HG02852 (cell line): Measurements from ENCODE around the gene DYNC1I1.

Experiments used
- ATAC-seq: cut with Tn5 transposase; IDR thresholded peaks from one replicate; pipeline ENCODE4 v1.9.1; 2021; ENCODE audit warnings: mild to moderate bottlenecking, moderate library complexity; ENCODE audit not compliant: unreplicated experiment

Gene DYNC1I1

DNA sequence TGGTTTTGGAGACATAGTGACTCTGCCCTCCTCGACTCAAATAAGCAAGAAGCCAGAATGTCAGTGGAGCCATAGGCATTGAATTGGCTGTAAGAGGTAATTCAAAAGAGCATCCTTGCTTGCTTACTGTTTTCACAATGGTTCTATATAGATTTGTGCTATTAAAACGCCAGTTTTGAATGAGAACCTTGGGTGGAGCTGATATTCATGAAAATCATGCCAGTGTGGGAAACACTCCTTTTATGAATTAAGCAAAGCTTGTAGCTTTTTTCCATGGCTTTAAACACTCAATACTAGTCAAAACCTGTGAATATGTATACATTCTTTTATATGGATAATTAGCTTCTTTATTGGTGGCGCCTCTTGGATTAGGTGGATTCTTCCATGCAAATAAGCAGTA is 297.0 kb downstream of the DYNC1I1 start:
- ATAC-seq, result no peak

DNA sequence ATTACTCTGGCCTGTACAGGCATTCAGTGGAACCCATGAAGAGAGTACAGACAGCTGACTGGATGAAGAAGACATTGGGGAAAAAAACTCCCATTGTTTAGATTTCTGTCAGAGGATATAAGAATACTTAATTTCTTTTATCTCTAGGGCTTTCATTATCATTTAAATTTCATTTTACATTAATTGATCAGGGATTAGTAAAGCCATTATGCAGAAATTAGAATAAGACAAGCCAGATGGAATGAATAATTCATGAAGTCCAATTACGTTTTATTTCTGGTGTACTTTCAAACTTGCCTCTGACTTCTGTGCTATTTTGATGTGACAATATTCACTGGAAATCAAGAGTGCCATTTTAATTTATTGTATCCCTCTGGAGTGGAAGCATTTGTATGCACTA is 302.5 kb downstream of the DYNC1I1 start:
- ATAC-seq, result no peak

DNA sequence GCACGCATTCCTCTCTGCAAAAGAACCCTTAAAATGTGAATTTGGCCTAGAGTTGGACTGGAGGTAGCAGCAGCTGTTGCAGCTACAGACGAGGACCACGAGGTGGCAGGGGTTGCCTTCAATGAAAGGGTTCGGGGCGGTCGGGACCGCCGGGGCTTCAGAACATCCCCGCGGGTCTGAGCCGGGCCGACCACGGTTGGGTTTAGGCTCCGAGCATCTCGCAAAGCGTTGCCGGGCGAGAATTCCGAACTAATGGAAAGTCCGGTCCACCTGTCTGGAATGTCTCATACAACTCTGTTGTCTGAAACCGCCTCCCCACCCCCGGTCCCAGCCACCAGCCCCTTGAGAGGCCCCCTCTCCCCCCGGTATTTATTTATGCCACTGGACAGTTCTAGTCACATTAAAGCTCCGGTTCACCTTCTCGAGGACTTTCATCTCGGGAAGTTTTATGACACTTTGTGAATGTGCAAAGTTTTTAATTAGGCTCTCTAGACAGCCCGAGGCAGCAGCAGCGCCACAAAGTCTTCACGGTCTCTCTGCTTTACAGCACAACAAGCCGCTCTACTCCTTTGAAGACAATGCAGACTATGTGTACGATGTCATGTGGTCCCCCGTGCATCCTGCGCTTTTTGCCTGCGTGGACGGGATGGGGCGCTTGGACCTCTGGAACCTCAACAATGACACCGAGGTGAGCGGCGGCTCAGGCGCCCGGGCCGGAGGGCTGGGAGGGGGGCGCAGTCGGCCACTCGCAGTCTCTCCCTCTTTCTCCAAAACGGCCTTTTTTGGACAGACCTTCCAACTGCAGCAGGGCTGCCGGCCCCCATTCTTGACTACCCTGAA is 303.4 kb downstream of the DYNC1I1 start:
- peak; percentile 90 for ATAC-seq

DNA sequence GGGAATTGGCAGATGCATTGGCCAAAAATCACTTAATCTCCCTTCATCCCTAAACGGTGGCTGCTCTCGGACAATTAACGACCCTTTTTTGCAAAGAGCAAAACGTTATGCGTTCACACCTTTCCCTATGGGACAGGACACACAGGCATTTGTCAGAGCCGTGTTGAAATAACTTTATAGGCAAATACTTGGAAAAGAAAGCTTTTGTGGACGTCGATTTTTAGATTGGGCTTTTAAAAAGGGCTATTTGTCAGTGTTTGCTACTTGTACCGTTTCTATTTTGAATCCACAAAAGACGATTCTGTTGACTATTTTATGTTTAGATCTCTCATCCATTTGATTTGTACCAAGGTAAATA is 304.0 kb downstream of the DYNC1I1 start:
- ATAC-seq, result no peak

DNA sequence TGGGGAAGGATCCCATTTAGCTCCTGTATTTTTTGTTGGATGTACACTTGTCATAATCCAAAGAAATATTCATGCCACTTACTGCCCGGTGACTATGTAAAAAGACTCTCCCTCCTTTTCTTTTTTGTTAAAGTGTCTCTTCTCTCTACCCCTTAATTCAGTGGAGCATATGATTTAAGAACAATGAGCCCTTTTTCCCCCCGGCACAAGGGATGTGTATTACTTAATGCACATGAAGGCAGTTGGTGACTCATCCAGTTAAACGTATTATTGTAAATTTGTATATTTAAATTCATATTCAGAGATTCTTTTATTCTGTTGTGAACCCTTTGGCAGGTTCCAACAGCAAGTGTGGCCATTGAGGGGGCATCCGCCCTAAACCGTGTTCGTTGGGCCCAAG is 307.7 kb downstream of the DYNC1I1 start:
- ATAC-seq, result no peak

DNA sequence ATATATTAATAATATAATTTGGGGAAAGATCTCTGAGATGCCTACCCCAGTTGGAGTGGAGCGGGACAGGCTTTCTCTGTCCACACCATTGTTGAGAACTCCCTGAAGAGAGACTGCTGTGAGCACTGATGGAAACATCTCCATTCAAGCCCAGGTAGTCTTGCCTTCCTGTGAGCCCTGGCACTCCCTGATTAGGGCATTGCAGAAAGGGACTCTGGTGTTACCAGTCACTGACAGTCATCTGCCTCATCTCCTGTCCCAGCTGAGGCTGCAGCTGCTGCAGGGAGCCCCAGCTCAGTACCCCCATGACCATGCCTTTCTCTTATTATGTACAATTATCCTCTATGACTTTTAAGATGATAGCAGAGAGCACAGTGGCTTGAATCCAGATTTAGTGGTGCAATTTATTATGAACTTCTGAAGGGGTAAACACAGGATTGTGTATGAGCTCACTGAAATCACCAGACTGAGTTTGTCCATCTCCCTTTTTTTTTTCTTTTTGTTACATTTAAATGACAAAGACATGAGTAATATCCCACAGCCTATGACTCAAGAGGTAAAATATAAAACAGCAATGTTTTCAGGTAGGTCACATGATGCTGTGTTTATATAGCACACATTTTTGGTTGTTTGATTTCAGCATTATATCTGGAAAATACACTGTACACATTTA is 312.7 kb downstream of the DYNC1I1 start:
- ATAC-seq, result no peak

DNA sequence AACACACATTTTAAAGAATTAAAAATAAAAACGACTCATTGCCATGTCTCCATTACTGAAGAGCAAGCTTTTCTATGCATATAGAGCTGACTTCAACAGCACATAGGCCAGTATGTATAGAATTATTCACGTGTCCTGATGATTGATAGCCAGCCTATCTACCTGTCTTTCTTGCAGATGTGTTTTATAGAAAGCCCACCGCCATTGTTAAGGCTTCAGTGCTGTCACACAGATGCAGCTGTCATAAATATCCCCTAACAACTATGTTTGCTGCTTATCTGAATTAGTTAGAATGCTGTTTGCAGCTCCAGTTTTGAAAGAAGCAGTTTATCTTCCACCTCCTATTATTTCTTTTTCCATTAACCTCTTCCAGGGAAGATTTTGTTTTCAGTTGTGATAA is 313.6 kb downstream of the DYNC1I1 start:
- no peak for ATAC-seq

DNA sequence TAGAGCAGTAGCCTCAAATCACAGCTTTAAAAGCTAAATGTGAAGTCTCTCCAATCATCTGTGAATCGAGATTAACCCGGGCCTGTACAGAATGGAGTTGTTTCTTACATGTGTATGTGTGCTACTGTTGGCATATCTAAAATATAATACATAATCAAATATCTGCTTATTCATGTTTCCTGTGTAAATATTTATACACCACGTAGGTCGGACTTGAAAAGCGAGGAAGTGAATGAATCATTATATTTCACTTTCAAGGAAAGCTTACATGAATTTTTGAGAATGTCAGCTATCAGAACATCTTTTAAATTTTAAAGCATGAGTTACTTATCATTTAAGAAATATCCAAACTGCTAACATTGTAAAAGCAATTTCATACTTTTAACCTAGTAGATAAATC is 316.2 kb downstream of the DYNC1I1 start:
- no peak for ATAC-seq

DNA sequence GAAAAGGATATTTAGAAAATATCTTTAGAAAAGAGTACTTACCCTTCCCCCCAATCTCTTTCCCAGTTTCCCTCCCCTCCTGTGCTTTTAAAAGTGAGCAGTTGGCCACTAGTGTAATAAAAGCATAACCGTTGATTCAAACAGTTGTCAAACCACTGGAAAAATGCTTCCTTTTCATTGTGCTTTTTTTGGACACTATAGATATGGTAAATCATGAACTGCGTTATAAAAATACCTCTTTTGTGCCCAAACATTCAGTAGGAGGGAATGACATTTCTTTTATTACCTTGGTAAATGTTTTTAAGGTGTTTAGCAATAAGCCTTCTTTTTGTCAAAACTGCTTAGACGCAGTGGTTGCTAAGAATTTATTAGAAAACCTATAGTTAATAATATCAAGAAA is 317.2 kb downstream of the DYNC1I1 start:
- ATAC-seq, result no peak

DNA sequence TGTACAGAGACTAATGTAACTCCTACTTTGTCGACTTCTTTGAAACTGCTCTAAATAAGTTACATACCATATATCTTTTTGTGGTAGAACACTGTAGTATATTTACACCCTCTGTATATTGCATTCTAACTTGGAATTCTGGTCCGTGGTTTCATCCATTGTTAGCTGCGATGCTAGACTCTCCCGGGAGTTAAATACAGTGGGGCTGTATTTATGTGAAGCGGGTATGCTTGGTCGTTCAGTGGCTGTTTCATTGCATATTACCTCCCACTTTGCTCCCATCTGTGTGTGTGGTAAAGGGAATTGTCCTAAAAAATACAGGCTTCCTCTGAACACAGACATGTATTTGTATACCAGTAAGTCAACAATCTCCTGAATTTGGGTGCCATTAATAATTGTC is 318.4 kb downstream of the DYNC1I1 start:
- ATAC-seq, result no peak

DNA sequence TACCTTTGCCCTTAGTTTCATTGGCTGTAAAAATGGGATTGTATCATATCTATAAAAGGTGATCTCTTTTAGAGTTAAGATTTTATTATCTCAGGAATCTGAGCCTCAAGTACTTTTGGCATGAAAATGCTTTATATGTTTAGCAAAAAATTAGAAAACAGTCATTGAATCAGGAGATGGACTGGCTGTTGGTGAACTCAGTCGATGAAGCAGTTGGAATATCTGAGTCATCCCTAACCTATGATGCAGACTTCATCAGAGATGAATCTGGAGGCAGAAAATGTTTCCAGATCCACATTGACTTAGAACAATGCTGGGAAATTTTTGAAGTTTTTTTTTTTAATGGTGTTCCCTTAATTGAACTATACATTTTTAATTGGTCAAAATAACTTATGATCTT is 321.1 kb downstream of the DYNC1I1 start:
- ATAC-seq, result no peak

DNA sequence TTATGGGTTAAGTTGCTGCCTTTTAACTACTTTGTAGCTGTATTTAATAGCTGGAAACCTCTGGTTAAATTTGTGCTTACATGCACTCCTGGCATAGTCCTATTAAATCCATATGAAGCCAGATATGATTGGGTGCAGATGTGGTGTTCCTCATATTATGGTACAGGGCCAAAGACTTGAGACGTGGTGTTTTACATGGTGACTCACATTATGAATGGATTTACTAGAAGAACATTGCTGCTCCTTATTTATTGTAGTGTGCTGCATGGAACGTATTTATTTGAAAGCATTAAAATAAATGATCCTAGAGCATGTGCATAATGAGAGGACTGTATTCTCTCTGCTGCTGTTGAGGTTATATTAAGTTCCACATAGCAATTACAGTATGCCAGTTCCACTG is 325.5 kb downstream of the DYNC1I1 start:
- no peak for ATAC-seq

DNA sequence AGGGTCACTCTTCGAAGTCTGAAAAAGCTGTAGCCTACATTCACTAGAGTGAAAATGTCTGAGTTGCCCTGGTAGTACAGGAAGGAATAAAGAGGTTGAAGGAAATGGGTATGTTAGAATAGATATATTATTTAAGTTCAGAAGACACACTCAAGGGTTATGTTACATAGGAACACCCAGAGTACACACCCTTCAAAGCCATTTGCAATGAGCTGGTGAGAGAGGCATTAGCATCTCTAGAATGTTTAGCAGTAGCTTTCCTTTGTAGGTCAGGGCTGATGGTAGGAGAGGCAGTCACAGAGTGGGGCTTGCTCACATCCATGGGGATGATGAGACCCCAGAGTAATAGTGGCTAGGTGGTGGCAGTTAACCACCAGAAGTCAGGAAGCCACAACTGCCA is 328.4 kb downstream of the DYNC1I1 start:
- no peak for ATAC-seq

DNA sequence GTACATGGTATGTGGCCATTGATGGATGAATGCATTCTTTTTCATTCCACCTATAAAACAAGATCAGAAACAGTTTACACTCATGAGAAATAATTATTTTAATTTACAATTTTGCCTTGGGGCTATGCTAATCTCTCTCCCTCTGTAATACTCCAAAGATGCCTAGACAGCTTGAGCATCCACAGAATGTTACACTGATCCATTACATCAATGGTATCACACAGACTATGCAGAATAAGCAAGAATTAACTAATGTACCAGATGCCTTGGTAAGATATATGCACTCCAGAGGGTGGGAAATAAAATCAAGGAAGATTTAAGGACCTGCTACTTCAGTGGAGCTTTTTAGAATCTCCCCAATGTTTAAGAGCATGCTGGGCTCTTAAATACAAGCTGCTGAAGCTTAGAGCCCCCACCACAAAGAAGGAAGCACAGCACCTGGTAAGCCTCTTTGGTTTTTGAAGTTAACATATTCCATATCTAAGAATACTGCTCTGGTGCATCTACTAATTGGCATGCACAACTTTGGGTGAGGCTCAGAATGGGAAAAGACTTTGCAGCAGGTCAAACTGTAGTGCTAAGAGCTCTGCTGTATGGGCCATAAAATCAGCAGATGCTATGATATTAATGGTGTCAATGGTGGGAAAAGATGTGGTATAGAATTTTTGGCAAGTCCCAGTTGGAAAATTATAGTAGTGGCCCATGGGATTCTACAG is 329.9 kb downstream of the DYNC1I1 start:
- no peak for ATAC-seq

DNA sequence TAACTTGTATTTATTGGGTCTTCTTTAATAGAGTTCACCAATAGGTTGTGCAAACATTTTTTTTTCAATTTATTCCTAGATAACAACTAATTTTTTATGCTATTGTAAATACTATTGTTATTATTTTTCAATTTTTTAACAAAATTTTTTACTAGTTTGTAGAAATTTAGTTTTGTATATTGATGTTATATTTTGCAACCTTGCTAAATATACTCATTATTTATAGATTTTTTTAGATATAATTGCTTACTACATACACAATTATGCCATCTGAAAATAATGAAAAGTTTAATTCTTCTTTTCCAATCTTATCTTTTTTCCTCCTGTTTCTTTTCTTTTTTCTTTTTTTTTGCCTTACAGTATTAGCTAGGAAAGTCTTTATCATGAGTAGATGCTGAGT is 332.6 kb downstream of the DYNC1I1 start:
- ATAC-seq, result no peak

DNA sequence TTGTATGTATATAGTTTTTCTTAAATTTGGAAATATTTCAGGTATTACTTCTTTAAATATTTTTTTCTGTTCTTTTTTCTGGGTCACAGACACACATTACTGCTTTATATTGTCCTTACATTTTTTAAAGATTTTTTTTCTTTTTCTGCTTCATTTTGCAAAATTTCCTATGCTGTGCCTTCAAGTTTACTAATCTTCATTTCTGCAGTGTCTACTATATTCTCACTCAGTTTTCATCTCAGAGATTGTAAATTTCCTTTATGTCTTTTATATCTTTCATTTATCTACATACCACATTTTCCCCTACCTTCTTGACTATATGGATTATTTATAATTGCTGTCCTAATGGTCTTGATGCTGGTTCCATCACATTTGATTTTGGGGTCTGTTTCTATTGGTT is 339.1 kb downstream of the DYNC1I1 start:
- no peak for ATAC-seq

DNA sequence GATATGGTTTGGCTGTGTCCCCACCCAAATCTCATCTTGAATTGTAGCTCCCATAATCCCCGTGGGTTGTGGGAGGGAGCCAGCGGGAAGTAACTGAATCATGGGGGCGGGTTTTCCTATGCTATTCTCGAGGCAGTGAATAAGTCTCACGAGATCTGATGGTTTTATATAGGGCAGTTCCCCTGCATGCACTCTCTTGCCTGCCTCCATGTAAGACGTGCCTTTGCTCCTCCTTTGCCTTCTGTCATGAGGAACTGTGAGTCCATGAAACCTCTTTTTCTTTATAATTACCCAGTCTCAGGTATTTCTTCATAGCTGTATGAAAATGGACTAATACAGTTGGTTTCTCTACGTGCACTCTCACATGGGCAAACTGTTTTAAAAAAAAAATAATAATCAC is 341.8 kb downstream of the DYNC1I1 start:
- no peak for ATAC-seq

DNA sequence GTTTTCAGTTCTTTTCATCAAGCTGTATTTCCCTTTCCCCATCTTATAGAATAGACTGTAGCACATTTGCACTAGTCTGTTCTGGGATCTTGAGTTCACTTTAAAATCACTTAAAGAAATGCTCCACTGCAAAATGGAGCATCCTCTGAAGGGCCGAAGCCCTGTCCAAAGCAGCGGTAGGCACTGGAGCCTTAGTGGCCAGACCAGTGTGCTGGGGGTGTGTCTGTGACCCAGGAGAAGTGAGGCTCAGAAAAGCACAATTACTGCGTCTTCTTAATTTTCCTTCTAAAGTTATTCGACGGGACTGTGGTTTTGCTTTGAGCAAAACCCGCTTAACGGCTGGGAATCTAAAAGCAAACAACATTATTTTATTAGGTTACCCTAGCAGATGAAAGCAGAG is 343.8 kb downstream of the DYNC1I1 start:
- ATAC-seq, result no peak

DNA sequence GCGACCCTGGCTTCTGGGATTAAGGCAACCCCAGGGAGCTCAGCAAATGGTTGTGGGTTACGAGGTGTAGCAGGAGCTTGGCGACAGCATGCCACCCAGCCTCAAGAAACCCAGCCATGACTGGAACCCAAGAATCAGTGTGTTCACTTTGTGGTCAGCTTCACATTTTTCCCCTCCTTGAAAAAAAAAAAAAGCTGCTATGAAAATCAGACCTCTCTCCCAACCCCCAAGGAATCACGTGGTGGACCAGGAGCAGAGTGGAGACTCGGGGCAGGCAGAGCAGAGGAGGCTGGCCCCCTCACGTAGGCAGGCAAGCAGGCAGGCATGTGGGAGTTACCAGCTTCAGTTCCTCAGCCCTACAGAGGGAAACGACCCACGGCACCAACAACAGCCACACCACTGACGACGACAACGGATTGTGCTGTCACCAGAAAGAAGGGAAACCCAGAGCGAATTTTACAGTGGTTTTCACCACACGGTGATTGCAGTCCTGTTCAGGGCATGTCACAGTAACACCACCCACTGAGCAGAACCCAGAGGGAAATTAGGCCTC is 346.2 kb downstream of the DYNC1I1 start:
- no peak for ATAC-seq

DNA sequence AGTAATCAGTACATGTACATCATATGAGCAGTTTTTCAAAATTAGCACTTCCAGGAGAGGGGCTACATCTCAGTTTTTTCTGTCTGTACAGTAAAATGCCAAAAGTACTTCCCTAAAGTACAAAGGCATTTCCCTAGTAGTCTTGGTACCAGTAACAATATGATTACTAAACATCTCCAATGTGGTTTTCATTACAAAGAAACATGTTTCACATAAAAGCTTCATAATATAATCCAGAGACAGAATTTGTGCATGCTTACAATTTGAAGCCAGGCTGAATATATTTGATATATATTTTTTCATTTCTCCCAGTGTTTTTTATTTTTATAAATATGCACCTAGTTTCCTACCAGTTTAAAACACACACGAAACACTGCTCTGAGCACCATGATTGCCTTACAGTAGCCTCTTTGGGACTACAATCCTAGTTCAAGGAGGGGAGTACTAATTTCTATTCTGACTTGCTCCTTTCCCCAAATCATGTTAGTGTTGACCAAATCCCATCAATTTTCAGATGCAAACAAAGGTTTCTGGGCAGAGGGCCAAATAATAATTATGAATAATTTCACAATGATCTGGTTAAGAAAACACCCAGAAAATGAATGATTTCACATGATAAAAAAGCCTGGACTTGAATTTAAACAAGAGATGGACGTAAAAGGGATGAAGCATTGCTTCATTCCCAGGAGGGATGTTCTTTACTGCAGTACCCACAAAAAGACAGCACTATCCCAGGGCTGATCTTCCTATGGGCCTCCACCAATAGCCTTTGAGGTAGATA is 348.3 kb downstream of the DYNC1I1 start:
- ATAC-seq, result no peak

DNA sequence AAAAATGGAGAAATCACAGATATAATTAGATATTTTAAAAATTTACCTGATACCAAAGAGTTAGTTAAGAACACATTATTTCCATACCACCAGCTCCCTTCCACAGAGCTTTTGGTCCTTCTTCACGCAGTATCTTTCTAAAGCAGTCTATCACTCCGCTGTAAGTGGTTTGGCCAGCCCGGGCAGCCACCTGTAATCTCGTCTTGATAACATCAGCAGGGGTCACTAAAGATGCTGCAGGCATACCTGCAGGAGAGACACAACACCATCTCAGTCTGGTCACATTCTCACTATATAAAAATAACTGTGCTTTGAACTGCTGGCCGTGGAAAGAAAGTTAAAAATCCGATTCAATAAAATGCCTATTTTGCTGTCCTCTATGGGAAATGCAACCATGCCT is 349.4 kb downstream of the DYNC1I1 start:
- no peak for ATAC-seq
